Gastrocnemius medialis (tissue), 4 donors: ENCODE data around the gene CARM1. TPM values are rescaled to one million over a fixed set of nuclear protein-coding genes. Genes with fewer than 3 reads are reported as not detected.

Source experiments
- ATAC-seq, 2 donors: fragments of 150-250 bp; one replicate each; pipeline ENCODE4 v1.9.1; 2016
- DNase-seq, 2 donors: peaks; one replicate each; pipeline ENCODE4 v3.0.0-alpha.2; 2019
- H3K27ac ChIP-seq, 4 donors: fragments of 200-600 bp; sonication (generic); 1 replicate in 1 of 4; 2 replicates in 3 of 4; pipeline ENCODE4 v1.5.1; 2016 to 2018; ENCODE audit warnings: mild to moderate bottlenecking in 2 of 4, moderate library complexity in 1 of 4
- H3K27me3 ChIP-seq, 3 donors: fragments of 200-600 bp; sonication (generic) in 2 of 3; 1 replicate in 1 of 3; 2 replicates in 2 of 3; pipeline versions ENCODE4 v1.5.1 to v1.6.0; 2016 to 2019; ENCODE audit warnings: mild to moderate bottlenecking in 1 of 3, moderate library complexity in 1 of 3
- H3K36me3 ChIP-seq, 2 donors: fragments of 200-600 bp; sonication (generic) in 1 of 2; one replicate each; pipeline ENCODE4 v1.5.1; 2017 to 2018
- H3K4me1 ChIP-seq, 2 donors: fragments of 200-600 bp; sonication (generic) in 1 of 2; one replicate each; pipeline ENCODE4 v1.5.1; 2016 to 2017; ENCODE audit warnings: mild to moderate bottlenecking in 2 of 2
- H3K4me3 ChIP-seq, 4 donors: fragments of 200-600 bp; sonication (generic) in 3 of 4; 1 replicate in 1 of 4; 2 replicates in 3 of 4; pipeline ENCODE4 v1.5.1; 2016 to 2019; ENCODE audit warnings: mild to moderate bottlenecking in 2 of 4
- H3K9me3 ChIP-seq, 3 donors: fragments of 200-600 bp; sonication (generic) in 2 of 3; 1 replicate in 1 of 3; 2 replicates in 2 of 3; pipeline ENCODE4 v1.5.1; 2016 to 2019
- CTCF ChIP-seq, 5 experiments: fragments of 450-650 bp in 3 of 5; fragments of 200-600 bp in 2 of 5; sonication (generic) in 2 of 5; IDR thresholded peaks in 4 of 5; conservative IDR thresholded peaks in 1 of 5; 1 replicate in 4 of 5; 2 replicates in 1 of 5; pipeline ENCODE4 v1.5.1; 2016 to 2019; ENCODE audit warnings: antibody characterized with exemption in 5 of 5, mild to moderate bottlenecking in 3 of 5, moderate library complexity in 3 of 5
- POLR2A ChIP-seq, 2 donors: fragments of 450-650 bp; IDR thresholded peaks; one replicate each; pipeline ENCODE4 v1.6.1; 2017; ENCODE audit warnings: antibody characterized with exemption in 2 of 2, mild to moderate bottlenecking in 2 of 2, moderate library complexity in 2 of 2
- in situ Hi-C, 4 donors: fragments of 200-750 bp; cut with MboI; loops; one replicate each; pipeline versions ENCODE4 v1.15.0 to v1.8.0; 2017; ENCODE audit warnings: low sequenced_read_pairs in 4 of 4
- intact Hi-C: fragments of 100-400 bp; cut with DNase I; formaldehyde crosslinking; loops from one replicate; pipeline ENCODE4 v1.15.1; 2023; ENCODE audit warnings: low total_unique reads
- total RNA-seq, 4 donors: library from RNA; depleted of rRNA; stranded (reverse); fragments of >200 nt; gene quantifications; one replicate each; pipeline versions ENCODE4 v1.1.0 to v1.2.3, GENCODE V29; 2016

The CARM1 gene
- total RNA-seq, 4 donors from 2014 or later, result 31.2 to 58.5 (median 53.0) TPM

DNA sequence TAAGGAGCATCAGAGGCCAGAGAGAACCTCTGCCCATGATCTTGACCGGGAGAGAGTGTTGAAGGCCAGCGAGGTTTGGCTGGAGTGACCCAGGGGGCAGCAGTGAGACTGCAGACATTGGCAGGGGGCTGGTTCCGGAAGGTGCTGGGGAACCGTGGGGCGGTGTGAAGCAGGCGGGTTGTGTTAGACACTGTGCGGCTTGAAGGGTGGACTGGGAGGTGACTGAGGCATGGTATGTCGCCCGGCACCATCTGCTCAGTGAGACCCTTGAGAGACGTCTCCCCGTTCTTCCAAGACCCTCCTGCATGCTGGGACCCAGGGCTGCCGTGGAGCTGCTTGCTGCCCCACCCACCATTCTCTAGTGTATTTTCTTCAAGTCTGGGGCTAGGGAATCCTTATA, 24.6 kb downstream of the CARM1 start:
- in situ Hi-C loops (no loop called here), intact Hi-C loops (loop anchor here (2.0 kb wide), 1 partner anchor 17 kb away; no protein-coding TSS in a partner anchor)
- TF ChIP-seq POLR2A (IDR thresholded peaks at IDR 0.05) (no peak), CTCF (IDR thresholded peaks at IDR 0.05 in 4 of 5, conservative IDR thresholded peaks at IDR 0.05 in 1 of 5) (peak in 1 of 5 experiments; percentile 33)
- Histone ChIP-seq H3K36me3 (no peaks in the 10 kb centered on the region), H3K27ac (peak overlapping the region; percentile 84 to 95 (median 90)), H3K27me3 (no peaks in the 10 kb centered on the region), H3K4me1 (peaks cover 94 to 99% of the 10 kb centered on the region in 2 donors), H3K9me3 (no peaks in the 10 kb centered on the region), H3K4me3 (no peak overlapping the region)
- ATAC-seq, result no peak
- DNase-seq, result no peak

GRCh38 chr19:10896851-10897526, 25.6 kb downstream of the CARM1 start:
- Histone ChIP-seq H3K4me1 (peaks cover 90 to 96% of the 10 kb centered on the region in 2 donors), H3K4me3 (no peak overlapping the region), H3K9me3 (no peaks in the 10 kb centered on the region), H3K27ac (peak overlapping the region; percentile 84 to 95 (median 90)), H3K27me3 (no peaks in the 10 kb centered on the region), H3K36me3 (no peaks in the 10 kb centered on the region)
- ATAC-seq (peak; percentile 10 to 24), DNase-seq (peak in 1 of 2 donors; percentile 11)
- in situ Hi-C loops (no loop called here), intact Hi-C loops (loop anchor here (2.0 kb wide), 1 partner anchor 18 kb away; no protein-coding TSS in a partner anchor)
- TF ChIP-seq POLR2A (IDR thresholded peaks at IDR 0.05) (no peak), CTCF (IDR thresholded peaks at IDR 0.05 in 4 of 5, conservative IDR thresholded peaks at IDR 0.05 in 1 of 5) (no peak)

DNA sequence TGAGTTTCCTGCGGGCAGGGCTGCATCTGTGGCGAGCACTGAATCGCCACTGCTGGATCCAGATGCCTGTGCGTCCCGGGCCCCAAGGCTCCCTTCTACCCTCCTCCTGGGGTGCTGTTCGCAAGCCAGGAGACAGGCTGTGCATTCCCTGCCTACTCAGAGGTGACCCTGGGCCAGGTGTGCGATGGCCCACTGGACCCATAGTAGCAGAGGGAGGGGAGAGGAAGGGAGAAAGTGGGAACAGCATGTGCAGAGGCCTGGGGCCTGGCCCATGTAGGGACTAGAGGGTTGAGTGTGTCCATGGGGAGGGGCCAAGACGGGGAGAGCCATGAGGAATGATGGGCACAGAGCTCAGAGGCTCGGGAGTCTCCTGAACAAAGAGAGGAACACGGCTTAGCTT, 27.3 kb downstream of the CARM1 start:
- H3K4me1 ChIP-seq, result peaks cover 76 to 80% of the 10 kb centered on the region in 2 donors
- H3K27ac ChIP-seq, result peak overlapping the region; percentile 84 to 95 (median 90)
- intact Hi-C loops, result no loop called here
- in situ Hi-C loops, result no loop called here
- ATAC-seq, result peak; percentile 1 to 25
- H3K36me3 ChIP-seq, result no peaks in the 10 kb centered on the region
- H3K9me3 ChIP-seq, result no peaks in the 10 kb centered on the region
- H3K4me3 ChIP-seq, result no peak overlapping the region
- TF ChIP-seq POLR2A (IDR thresholded peaks at IDR 0.05) (no peak), CTCF (IDR thresholded peaks at IDR 0.05 in 4 of 5, conservative IDR thresholded peaks at IDR 0.05 in 1 of 5) (no peak)
- peak in 1 of 2 donors; percentile 61 for DNase-seq
- no peaks in the 10 kb centered on the region for H3K27me3 ChIP-seq

GRCh38 chr19:10899151-10899653, 27.8 kb downstream of the CARM1 start:
- Histone ChIP-seq H3K36me3 (no peaks in the 10 kb centered on the region), H3K9me3 (no peaks in the 10 kb centered on the region), H3K4me1 (peaks cover 71 to 74% of the 10 kb centered on the region in 2 donors), H3K27ac (peak overlapping the region; percentile 84 to 95 (median 90)), H3K27me3 (no peaks in the 10 kb centered on the region), H3K4me3 (no peak overlapping the region)
- DNase-seq (peak; percentile 68 to 92), ATAC-seq (peak; percentile 50 to 74)
- TF ChIP-seq POLR2A (IDR thresholded peaks at IDR 0.05), result no peak
- no peak for TF ChIP-seq CTCF (IDR thresholded peaks at IDR 0.05 in 4 of 5, conservative IDR thresholded peaks at IDR 0.05 in 1 of 5)
- intact Hi-C loops, result no loop called here
- in situ Hi-C loops, result no loop called here
